Endometrial microvascular endothelial cells (primary cell): ENCODE data around the gene SECTM1. TPM values are rescaled to one million over a fixed set of nuclear protein-coding genes. Genes with fewer than 3 reads are reported as not detected.

Experiments
- in situ Hi-C: cut with HindIII; loops from 2 replicates; pipeline ENCODE4 v1.10.0; 2017; ENCODE audit warnings: low sequenced_read_pairs, low pct_unique_long_range_greater_than_20kb; ENCODE audit errors: inconsistent ontology term
- total RNA-seq: library from RNA; depleted of rRNA; stranded (reverse); fragments of >200 nt; gene quantifications from one replicate; pipeline ENCODE4 v1.2.3, GENCODE V29; 2015; ENCODE audit errors: inconsistent ontology term

The SECTM1 gene
- total RNA-seq, 1 donor from 2014 or later: 8.0 TPM

DNA sequence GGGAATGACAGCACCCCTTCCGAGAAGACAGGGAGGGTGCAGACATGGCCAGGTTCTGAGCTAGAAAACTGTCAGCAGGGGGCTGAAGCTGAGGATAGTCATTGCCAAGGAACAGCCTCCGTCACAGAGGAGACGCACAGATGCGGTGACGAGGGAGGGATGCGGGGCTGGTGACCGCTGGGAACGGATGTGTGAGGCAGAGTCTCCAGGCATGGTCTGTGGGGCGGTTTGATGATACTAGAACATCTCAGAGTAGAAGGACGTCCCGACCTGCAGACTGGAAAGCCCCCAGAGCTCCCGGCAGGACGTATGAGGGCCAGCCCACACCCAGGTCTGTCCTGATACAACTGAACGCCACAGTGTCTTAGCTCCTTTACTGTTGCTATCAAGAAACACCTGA, 58.2 kb downstream of the SECTM1 start:
- in situ Hi-C loops: no loop called here

- in situ Hi-C loops: no loop called here
These were observed 59.2 kb downstream of the SECTM1 start for GRCh38 chr17:82274134-82275020.

GRCh38 chr17:82273327-82274133, 60.0 kb downstream of the SECTM1 start, which contains the start of gene CSNK1D:
Gene CSNK1D, minus strand, starts transcription at chr17:82273700. Its CDS starts 319 bp downstream, at chr17:82273381.
- in situ Hi-C loops: no loop called here

- in situ Hi-C loops: no loop called here
These were observed 60.9 kb downstream of the SECTM1 start for GRCh38 chr17:82272495-82273326.

GRCh38 chr17:82271401-82271800, 62.2 kb downstream of the SECTM1 start:
- in situ Hi-C loops: no loop called here

Other genes starting within 250 kb of the SECTM1 start
- gene FASN, start 235.5 kb downstream of the SECTM1 start, total RNA-seq: 76.7 TPM
- gene CCDC57, start 120.9 kb downstream of the SECTM1 start, total RNA-seq: 3.1 TPM
- 345 TPM for gene SLC16A3, start 104.7 kb downstream of the SECTM1 start, total RNA-seq
- gene CSNK1D, start 60.1 kb downstream of the SECTM1 start, total RNA-seq: 74.1 TPM
- not detected for gene CD7, start 16.2 kb downstream of the SECTM1 start, total RNA-seq
- gene TEX19, start 25.5 kb upstream of the SECTM1 start, total RNA-seq: not detected
- not detected for gene UTS2R, start 38.0 kb upstream of the SECTM1 start, total RNA-seq
- gene HEXD, start 84.6 kb upstream of the SECTM1 start, total RNA-seq: 31.4 TPM
- gene OGFOD3, start 84.8 kb upstream of the SECTM1 start, total RNA-seq: 33.4 TPM
- 91.5 TPM for gene CYBC1, start 117.0 kb upstream of the SECTM1 start, total RNA-seq
- 31.7 TPM for gene NARF, start 125.0 kb upstream of the SECTM1 start, total RNA-seq
- gene FOXK2, start 186.0 kb upstream of the SECTM1 start, total RNA-seq: 40.8 TPM